ENCODE measurements around the gene RGS3. TPM values are rescaled to one million over a fixed set of nuclear protein-coding genes. Genes with fewer than 3 reads are reported as not detected.

RGS3 gene
- total RNA-seq, 1 experiment from 2014 or later: 39.4 TPM

DNA sequence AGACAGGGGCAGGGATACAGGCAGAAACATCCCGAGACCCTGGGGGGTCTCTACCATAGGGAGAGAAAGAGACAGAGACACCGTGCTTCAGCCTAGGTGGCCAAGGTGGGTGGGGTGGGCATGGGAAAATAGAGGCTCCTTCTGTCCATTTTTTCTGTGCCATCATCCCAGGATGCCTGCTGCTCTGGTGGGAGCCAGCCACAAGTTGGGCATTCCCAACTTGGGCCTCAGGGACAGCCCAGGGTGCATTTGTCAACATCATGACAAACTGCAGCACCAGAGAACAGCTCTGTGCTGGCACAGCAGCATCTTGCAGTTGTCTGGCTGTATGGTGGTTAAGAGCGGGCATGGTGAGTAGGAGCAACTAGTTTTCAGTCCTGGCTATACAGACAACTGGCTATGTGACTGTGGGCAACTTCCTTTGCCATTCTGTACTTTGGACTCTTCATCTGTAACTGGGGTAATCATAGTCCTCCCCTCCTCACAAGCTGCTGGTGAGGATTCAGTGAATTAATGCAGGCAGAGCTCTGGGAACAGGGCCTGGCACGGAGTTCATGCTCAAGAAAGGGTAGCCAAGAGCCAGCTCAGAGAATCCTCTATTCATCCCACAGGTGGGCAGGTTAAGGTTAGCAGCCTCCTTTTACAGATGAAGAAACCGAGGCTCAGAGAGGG is 100.4 kb downstream of the RGS3 start:
- H3K9ac ChIP-seq (ENCODE audit: low read length): no peak overlapping the region
- intact Hi-C loops (cut with micrococcal nuclease): no loop called here
- no peaks in the 10 kb centered on the region for H3K9me2 ChIP-seq (ENCODE audit: insufficient read depth)
- no peaks in the 10 kb centered on the region for H3K9me3 ChIP-seq (ENCODE audit: control insufficient read depth in 1 of 2, insufficient read depth in 1 of 2, low read depth in 1 of 2, low read length in 2 of 2)
- ChIA-PET CTCF (no interaction called here), POLR2A (interaction anchor here (0.6 kb wide), 1 partner anchor 90 kb away, joined by 3 read pairs; no protein-coding TSS in a partner anchor), RAD21 (ENCODE audit: low non-redundant PET in 1 of 2, low total read pairs in 2 of 2, uncharacterized antibody in 2 of 2, unreplicated experiment in 2 of 2) (no interaction called here)
- no peak overlapping the region for H3K27ac ChIP-seq (ENCODE audit: low read depth, low read length)
- no peak overlapping the region for H3K4me2 ChIP-seq (ENCODE audit: low read length)
- H3K27me3 ChIP-seq (ENCODE audit: insufficient read depth, low read length): no peaks in the 10 kb centered on the region
- H3K36me3 ChIP-seq (ENCODE audit: control insufficient read depth in 1 of 2, insufficient read depth in 2 of 2, low read length in 2 of 2): 0 out of 4 replicates have a peak, but pooled peaks cover 0 to 4% of the 10 kb centered on the region in 2 experiments
- no peak overlapping the region for H2AFZ ChIP-seq (ENCODE audit: low read depth, low read length, poor library complexity, severe bottlenecking)
- no peak for TF ChIP-seq CEBPB (IDR thresholded peaks at IDR 0.05; ENCODE audit: low read depth)
- TF ChIP-seq SRF (IDR thresholded peaks at IDR 0.05; ENCODE audit: low read depth): no peak
- TF ChIP-seq SP1 (IDR thresholded peaks at IDR 0.05; ENCODE audit: low read depth): no peak
- TF ChIP-seq YY1 (IDR thresholded peaks at IDR 0.05; ENCODE audit: extremely low read depth, insufficient replicate concordance, low read depth, low read length): no peak
- no peak for TF ChIP-seq FOSL1 (IDR thresholded peaks at IDR 0.05; ENCODE audit: low read depth)
- no peak for TF ChIP-seq TCF7L2 (IDR thresholded peaks at IDR 0.05; ENCODE audit: borderline replicate concordance, extremely low read depth, insufficient read depth, insufficient read length)
- TF ChIP-seq, protein P1, sequence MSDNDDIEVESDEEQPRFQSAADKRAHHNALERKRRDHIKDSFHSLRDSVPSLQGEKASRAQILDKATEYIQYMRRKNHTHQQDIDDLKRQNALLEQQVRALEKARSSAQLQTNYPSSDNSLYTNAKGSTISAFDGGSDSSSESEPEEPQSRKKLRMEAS (IDR thresholded peaks at IDR 0.05): no peak
- TF ChIP-seq EZH2phosphoT487 (IDR thresholded peaks at IDR 0.05; ENCODE audit: borderline replicate concordance): no peak
- TF ChIP-seq, protein P2, sequence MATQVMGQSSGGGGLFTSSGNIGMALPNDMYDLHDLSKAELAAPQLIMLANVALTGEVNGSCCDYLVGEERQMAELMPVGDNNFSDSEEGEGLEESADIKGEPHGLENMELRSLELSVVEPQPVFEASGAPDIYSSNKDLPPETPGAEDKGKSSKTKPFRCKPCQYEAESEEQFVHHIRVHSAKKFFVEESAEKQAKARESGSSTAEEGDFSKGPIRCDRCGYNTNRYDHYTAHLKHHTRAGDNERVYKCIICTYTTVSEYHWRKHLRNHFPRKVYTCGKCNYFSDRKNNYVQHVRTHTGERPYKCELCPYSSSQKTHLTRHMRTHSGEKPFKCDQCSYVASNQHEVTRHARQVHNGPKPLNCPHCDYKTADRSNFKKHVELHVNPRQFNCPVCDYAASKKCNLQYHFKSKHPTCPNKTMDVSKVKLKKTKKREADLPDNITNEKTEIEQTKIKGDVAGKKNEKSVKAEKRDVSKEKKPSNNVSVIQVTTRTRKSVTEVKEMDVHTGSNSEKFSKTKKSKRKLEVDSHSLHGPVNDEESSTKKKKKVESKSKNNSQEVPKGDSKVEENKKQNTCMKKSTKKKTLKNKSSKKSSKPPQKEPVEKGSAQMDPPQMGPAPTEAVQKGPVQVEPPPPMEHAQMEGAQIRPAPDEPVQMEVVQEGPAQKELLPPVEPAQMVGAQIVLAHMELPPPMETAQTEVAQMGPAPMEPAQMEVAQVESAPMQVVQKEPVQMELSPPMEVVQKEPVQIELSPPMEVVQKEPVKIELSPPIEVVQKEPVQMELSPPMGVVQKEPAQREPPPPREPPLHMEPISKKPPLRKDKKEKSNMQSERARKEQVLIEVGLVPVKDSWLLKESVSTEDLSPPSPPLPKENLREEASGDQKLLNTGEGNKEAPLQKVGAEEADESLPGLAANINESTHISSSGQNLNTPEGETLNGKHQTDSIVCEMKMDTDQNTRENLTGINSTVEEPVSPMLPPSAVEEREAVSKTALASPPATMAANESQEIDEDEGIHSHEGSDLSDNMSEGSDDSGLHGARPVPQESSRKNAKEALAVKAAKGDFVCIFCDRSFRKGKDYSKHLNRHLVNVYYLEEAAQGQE (IDR thresholded peaks at IDR 0.05; ENCODE audit: low read depth): no peak
- no peak for TF ChIP-seq POLR2AphosphoS5 (IDR thresholded peaks at IDR 0.05; ENCODE audit: low read depth, low read length)
- no peak for TF ChIP-seq JUND (IDR thresholded peaks at IDR 0.05)
- no peak for TF ChIP-seq EGR1 (IDR thresholded peaks at IDR 0.05; ENCODE audit: low read depth)
- no peak for TF ChIP-seq CBX3 (IDR thresholded peaks at IDR 0.05; ENCODE audit: low read depth)
- TF ChIP-seq SIN3A (IDR thresholded peaks at IDR 0.05; ENCODE audit: low read depth): no peak
- TF ChIP-seq, protein P3, sequence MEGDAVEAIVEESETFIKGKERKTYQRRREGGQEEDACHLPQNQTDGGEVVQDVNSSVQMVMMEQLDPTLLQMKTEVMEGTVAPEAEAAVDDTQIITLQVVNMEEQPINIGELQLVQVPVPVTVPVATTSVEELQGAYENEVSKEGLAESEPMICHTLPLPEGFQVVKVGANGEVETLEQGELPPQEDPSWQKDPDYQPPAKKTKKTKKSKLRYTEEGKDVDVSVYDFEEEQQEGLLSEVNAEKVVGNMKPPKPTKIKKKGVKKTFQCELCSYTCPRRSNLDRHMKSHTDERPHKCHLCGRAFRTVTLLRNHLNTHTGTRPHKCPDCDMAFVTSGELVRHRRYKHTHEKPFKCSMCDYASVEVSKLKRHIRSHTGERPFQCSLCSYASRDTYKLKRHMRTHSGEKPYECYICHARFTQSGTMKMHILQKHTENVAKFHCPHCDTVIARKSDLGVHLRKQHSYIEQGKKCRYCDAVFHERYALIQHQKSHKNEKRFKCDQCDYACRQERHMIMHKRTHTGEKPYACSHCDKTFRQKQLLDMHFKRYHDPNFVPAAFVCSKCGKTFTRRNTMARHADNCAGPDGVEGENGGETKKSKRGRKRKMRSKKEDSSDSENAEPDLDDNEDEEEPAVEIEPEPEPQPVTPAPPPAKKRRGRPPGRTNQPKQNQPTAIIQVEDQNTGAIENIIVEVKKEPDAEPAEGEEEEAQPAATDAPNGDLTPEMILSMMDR (IDR thresholded peaks at IDR 0.05 in 2 of 3, conservative IDR thresholded peaks at IDR 0.05 in 1 of 3; ENCODE audit: borderline replicate concordance in 1 of 3, insufficient read depth in 1 of 3, low read depth in 2 of 3, low read length in 2 of 3): no peak
- TF ChIP-seq ELF1 (IDR thresholded peaks at IDR 0.05; ENCODE audit: borderline replicate concordance, low read depth): no peak
- TF ChIP-seq, protein P4, sequence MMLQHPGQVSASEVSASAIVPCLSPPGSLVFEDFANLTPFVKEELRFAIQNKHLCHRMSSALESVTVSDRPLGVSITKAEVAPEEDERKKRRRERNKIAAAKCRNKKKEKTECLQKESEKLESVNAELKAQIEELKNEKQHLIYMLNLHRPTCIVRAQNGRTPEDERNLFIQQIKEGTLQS (IDR thresholded peaks at IDR 0.05): no peak
- no peak for TF ChIP-seq POLR2A (IDR thresholded peaks at IDR 0.05; ENCODE audit: borderline replicate concordance, extremely low read depth, insufficient read depth, insufficient read length)
- no peak for ATAC-seq
- DNase-seq (ENCODE audit: low read depth, low spot score): no peak
- H4K20me1 ChIP-seq (ENCODE audit: insufficient read depth): no peaks in the 10 kb centered on the region
- H3K79me2 ChIP-seq (ENCODE audit: insufficient read depth, low read length): no peaks in the 10 kb centered on the region
- no peak overlapping the region for H3K4me3 ChIP-seq (replicated peaks in 1 of 2; ENCODE audit: low read depth in 1 of 2, low read length in 2 of 2)
- no TSS peak for BruUV-seq (replicated peaks)
- peaks cover 17 to 18% of the 10 kb centered on the region in 2 experiments for H3K4me1 ChIP-seq (ENCODE audit: control insufficient read depth in 1 of 2, insufficient read depth in 2 of 2, low read length in 2 of 2)
